ENCODE measurements around the gene ZMYND19.

The ZMYND19 gene

DNA sequence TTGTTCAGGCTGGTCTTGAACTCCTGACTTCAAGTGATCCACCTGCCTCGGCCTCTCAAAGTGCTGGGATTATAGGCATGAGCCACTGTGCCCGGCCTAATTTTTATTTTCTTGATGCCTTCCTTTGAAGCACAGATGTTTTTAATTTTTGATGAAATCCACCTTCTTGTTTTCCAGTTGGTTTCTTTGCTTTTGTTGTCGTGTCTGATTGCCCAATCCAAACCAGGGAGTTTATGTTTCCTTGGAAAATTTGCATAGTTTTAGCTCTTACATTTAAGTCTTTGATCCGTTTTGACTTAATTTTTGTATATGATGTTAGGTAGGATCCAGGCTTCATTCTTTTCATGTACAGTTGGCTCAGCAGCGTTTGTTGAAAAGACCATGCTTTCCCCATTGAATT lies 43.7 kb upstream of the ZMYND19 start:
- TF ChIP-seq EZH2phosphoT487 (IDR thresholded peaks at IDR 0.05; ENCODE audit: borderline replicate concordance), result no peak
- TF ChIP-seq, protein P1, sequence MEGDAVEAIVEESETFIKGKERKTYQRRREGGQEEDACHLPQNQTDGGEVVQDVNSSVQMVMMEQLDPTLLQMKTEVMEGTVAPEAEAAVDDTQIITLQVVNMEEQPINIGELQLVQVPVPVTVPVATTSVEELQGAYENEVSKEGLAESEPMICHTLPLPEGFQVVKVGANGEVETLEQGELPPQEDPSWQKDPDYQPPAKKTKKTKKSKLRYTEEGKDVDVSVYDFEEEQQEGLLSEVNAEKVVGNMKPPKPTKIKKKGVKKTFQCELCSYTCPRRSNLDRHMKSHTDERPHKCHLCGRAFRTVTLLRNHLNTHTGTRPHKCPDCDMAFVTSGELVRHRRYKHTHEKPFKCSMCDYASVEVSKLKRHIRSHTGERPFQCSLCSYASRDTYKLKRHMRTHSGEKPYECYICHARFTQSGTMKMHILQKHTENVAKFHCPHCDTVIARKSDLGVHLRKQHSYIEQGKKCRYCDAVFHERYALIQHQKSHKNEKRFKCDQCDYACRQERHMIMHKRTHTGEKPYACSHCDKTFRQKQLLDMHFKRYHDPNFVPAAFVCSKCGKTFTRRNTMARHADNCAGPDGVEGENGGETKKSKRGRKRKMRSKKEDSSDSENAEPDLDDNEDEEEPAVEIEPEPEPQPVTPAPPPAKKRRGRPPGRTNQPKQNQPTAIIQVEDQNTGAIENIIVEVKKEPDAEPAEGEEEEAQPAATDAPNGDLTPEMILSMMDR (conservative IDR thresholded peaks at IDR 0.05; ENCODE audit: low read length), result no peak
- H3K79me2 ChIP-seq (ENCODE audit: insufficient read depth, low read length), result peaks cover 95% of the 10 kb centered on the region
- peaks cover 29% of the 10 kb centered on the region for H3K4me1 ChIP-seq (ENCODE audit: insufficient read depth, low read length, poor library complexity, severe bottlenecking)
- peaks cover 68% of the 10 kb centered on the region for H4K20me1 ChIP-seq (ENCODE audit: insufficient read depth, low read length, poor library complexity, severe bottlenecking)
- H3K27me3 ChIP-seq (ENCODE audit: insufficient read depth, low read length, poor library complexity, severe bottlenecking), result no peaks in the 10 kb centered on the region
- H2AFZ ChIP-seq (ENCODE audit: low read length), result no peak overlapping the region
- H3K9ac ChIP-seq (ENCODE audit: low read depth, low read length, poor library complexity, severe bottlenecking), result no peak overlapping the region
- H3K4me3 ChIP-seq (ENCODE audit: low read length, poor library complexity, severe bottlenecking), result no peak overlapping the region
- H3K9me3 ChIP-seq (ENCODE audit: insufficient read depth, low read depth, low read length), result no peaks in the 10 kb centered on the region
- H3K9me2 ChIP-seq (replicated peaks; ENCODE audit: low read depth, low read length), result no peaks in the 10 kb centered on the region
- H3K36me3 ChIP-seq (ENCODE audit: insufficient read depth, low read length), result no peaks in the 10 kb centered on the region
- no peaks in the 10 kb centered on the region for H3F3A ChIP-seq (ENCODE audit: low read depth)
- H3K4me2 ChIP-seq (ENCODE audit: low read depth, low read length, poor library complexity, severe bottlenecking), result no peak overlapping the region

DNA sequence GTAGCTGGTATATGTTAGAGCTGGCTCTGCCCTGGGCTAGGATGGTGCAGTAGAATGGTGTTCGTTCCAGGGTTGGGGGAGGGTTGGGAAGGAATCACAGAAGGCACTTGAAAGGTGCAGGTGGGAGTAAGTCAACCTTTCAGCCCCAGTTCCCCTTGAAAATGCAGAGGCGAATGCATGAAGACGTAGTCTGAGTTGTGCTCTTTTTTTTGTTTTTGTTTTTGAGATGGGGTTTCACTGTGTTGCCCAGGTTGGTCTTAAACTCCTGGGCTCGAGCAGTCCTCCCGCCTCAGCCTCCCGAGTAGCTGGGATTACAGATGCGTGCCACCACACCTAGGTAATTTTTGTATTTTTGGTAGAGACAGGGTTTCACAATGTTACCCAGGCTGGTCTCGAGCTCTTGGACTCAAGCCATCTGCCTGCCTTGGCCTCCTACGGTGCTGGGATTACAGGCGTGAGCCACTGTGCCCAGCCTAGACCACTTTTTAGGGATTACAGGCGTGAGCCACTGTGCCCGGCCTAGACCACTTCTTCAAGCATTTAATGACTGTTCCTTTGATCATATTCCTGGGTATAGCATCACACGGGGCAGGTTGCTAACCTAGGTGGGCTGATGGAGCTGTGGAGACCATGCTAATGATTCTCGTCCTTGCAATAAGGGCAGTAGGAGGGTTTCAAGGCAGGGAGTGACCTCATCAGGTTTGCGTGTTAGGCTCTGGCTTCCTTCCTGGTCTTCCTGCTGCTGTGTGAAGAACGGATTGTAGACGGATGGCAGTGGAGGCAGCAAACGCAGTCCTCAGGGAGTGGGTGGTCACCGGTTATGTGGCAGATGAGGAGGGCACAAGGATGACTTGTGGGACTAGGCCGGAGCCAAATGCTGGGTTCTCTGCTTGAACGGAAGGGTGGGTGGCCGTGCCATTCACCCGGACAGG lies 42.2 kb upstream of the ZMYND19 start:
- Histone ChIP-seq H4K20me1 (ENCODE audit: insufficient read depth, low read length, poor library complexity, severe bottlenecking) (peaks cover 59% of the 10 kb centered on the region), H2AFZ (ENCODE audit: low read length) (no peak overlapping the region), H3K4me2 (ENCODE audit: low read depth, low read length, poor library complexity, severe bottlenecking) (no peak overlapping the region), H3K36me3 (ENCODE audit: insufficient read depth, low read length) (no peaks in the 10 kb centered on the region), H3K27me3 (ENCODE audit: insufficient read depth, low read length, poor library complexity, severe bottlenecking) (no peaks in the 10 kb centered on the region), H3K9me3 (ENCODE audit: insufficient read depth, low read depth, low read length) (no peaks in the 10 kb centered on the region), H3K9ac (ENCODE audit: low read depth, low read length, poor library complexity, severe bottlenecking) (no peak overlapping the region), H3K9me2 (replicated peaks; ENCODE audit: low read depth, low read length) (no peaks in the 10 kb centered on the region), H3K4me1 (ENCODE audit: insufficient read depth, low read length, poor library complexity, severe bottlenecking) (peaks cover 34% of the 10 kb centered on the region), H3F3A (ENCODE audit: low read depth) (peaks cover 7% of the 10 kb centered on the region; the same call in 1 of the 2 replicates), H3K4me3 (ENCODE audit: low read length, poor library complexity, severe bottlenecking) (no peak overlapping the region), H3K79me2 (ENCODE audit: insufficient read depth, low read length) (peaks cover 91% of the 10 kb centered on the region)
- no peak for TF ChIP-seq EZH2phosphoT487 (IDR thresholded peaks at IDR 0.05; ENCODE audit: borderline replicate concordance)
- TF ChIP-seq, protein P1 (conservative IDR thresholded peaks at IDR 0.05; ENCODE audit: low read length), result no peak

DNA sequence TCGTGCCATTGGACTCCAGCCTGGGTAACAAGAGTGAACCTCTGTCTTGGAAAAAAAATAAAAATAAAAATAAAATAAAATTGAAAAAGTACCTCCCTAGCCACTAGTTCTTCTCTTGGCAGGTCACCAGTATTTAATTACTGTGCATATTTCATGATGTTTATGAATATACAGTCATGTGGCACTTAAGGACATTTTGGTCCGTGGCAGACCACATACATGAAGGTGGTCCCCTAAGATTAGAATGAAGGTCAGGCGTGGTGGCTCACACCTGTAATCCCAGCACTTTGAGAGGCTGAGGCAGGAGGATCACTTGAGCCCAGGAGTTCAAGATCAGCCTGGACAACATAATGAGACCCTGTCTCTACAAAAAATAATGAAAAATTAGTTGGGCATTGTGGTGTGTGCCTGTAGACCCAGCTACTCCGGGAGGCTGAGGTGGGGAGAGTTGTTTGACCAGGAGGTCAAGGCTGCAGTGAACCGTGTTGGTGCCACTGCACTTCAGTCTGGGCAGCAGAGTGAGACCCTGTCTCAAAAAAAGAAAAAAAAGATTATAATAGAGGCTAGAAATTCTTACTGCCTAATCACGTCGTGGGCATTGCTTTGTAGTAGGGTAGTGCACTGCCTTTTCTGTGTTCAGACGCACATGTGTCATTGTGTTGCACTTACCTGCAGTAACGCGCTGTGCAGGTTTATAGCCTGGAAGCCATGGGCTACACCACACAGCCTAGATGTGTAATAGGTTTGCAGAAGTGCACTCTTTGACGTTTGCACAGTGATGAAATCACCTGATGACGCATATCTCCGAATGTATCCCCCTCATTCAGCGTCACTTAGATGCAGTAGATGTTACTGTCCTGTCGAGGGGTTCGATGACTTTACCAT lies 41.3 kb upstream of the ZMYND19 start:
- H3K9ac ChIP-seq (ENCODE audit: low read depth, low read length, poor library complexity, severe bottlenecking), result no peak overlapping the region
- H3K27me3 ChIP-seq (ENCODE audit: insufficient read depth, low read length, poor library complexity, severe bottlenecking), result no peaks in the 10 kb centered on the region
- no peak overlapping the region for H2AFZ ChIP-seq (ENCODE audit: low read length)
- TF ChIP-seq EZH2phosphoT487 (IDR thresholded peaks at IDR 0.05; ENCODE audit: borderline replicate concordance), result no peak
- TF ChIP-seq, protein P1 (conservative IDR thresholded peaks at IDR 0.05; ENCODE audit: low read length), result no peak
- no peak overlapping the region for H3K4me3 ChIP-seq (ENCODE audit: low read length, poor library complexity, severe bottlenecking)
- peaks cover 7% of the 10 kb centered on the region; the same call in 1 of the 2 replicates for H3F3A ChIP-seq (ENCODE audit: low read depth)
- H3K9me2 ChIP-seq (replicated peaks; ENCODE audit: low read depth, low read length), result no peaks in the 10 kb centered on the region
- H3K36me3 ChIP-seq (ENCODE audit: insufficient read depth, low read length), result no peaks in the 10 kb centered on the region
- H3K79me2 ChIP-seq (ENCODE audit: insufficient read depth, low read length), result peaks cover 91% of the 10 kb centered on the region
- H3K4me1 ChIP-seq (ENCODE audit: insufficient read depth, low read length, poor library complexity, severe bottlenecking), result peaks cover 39% of the 10 kb centered on the region
- H3K4me2 ChIP-seq (ENCODE audit: low read depth, low read length, poor library complexity, severe bottlenecking), result no peak overlapping the region
- peaks cover 57% of the 10 kb centered on the region for H4K20me1 ChIP-seq (ENCODE audit: insufficient read depth, low read length, poor library complexity, severe bottlenecking)
- H3K9me3 ChIP-seq (ENCODE audit: insufficient read depth, low read depth, low read length), result no peaks in the 10 kb centered on the region

All from Loucy (cell line).